Measurements from ENCODE around the gene RALGPS1.

DNA sequence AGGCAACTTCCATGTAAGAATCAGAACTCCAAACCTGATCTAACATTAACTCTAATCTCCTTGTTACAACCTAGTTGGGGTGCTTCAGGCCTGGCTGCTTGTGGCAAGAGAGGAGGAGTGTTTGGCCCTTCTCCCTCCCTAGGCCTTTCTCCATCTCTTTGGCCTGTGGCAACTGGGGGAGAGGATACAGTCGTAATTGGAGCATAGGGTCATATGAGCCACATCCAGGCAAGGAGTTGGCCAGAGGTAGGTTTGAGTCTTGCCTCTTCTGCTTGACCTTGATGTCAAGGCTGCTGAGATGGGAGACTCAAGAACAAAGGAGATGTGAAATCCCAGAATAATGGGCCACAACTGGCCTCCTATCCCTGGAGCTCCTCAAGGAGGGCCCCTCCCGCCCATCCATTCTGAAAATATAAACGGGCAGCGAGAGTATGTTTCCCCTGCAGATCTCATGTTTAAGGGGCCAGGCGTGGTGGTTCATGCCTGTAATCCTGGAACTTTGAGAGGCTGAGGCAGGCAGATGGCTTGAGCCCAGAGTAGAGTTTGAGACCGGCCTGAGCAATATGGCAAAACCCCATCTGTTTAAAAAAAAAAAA is 267.1 kb downstream of the RALGPS1 start:
- TF ChIP-seq CTCF (IDR thresholded peaks at IDR 0.05) (no peak), POLR2A (IDR thresholded peaks at IDR 0.05) (no peak), POLR2AphosphoS5 (IDR thresholded peaks at IDR 0.05) (no peak)
